Measurements from ENCODE around the gene ANKRD44. TPM values are rescaled to one million over a fixed set of nuclear protein-coding genes. Genes with fewer than 3 reads are reported as not detected.
"Not testable (repeated sequence)": the region's sequence is repeated elsewhere in the genome, so short reads cannot be mapped to it uniquely, and the experiment has no call there.

The ANKRD44 gene
- total RNA-seq: 170 TPM

DNA sequence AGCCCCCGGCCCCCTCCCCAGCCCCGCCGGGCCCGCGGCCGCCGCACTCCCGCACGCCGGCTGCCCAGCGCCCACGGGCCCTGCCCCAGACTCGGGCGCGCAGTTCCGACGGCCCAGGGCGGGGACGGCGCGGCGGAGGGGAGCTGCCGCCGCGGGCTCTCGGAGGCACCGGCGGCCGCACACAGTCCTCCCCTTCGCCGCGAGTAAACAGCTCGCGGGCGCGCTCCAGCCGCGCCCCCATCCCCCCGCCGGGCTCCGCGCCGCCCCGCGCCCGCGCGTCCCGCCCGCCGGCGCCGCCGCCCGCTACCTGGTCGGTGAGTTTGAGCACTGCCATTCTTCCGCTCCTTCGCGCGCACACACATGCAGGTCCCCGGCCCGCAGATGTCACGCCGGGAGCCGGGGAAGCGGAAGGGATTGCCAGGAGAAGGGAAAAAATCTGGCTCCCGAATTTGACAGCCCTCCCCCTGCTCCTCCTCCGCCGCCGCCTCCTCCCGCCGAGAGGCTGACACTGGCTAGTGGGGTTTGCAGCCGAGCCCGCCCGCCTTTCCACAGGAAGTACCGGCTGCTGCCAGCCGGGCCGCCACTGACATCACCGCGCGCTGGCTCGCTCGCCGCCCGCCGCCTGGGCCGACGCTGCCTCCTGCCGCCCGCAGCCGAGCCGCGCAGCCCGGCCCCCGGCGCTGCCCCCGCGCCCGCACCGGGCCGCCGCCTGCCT is at the start of gene ANKRD44:
ANKRD44 (minus strand) TSS at position 510 of the 715 bp plus-strand sequence; CDS start at position 334, 176 bp downstream.
- peak; percentile 87 for DNase-seq

DNA sequence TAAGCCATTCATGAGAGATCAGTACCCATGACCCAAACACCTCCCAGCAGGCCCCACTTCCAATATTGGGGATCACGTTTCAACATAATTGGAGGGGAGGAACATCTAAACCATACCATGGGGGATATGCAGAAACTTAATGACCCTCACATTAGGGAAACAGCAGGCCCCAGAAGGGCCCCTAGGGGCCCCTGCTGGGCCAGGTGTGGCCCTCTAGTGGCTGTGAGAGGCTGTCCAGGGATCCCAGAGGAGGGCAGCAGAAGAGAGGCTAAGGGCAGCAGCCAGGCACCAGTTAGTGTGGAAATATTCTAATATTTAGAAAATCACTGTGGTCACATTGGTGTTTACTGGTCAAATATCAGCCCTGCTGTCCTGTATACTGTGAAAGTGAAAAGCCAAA is 49.3 kb upstream of the ANKRD44 start:
- no peak for DNase-seq

DNA sequence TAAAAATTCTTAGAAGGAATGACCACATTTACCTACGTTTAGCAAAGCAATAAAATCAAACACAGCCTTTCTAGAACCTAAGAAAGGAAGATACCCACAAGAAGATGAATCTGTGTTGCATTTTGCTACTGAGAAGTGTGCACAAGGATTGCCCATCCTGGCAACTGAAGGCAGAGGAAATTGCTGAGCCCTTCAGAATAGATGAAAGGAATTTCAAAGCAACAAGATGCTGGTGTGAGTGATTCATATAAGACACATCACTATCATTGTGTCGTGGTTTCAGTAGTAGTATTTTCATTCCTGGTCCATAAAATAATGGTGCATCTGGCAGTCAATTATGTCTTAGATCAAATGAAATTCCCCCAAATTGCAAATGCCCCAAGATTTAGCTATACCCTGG is 48.4 kb upstream of the ANKRD44 start:
- no peak for DNase-seq

DNA sequence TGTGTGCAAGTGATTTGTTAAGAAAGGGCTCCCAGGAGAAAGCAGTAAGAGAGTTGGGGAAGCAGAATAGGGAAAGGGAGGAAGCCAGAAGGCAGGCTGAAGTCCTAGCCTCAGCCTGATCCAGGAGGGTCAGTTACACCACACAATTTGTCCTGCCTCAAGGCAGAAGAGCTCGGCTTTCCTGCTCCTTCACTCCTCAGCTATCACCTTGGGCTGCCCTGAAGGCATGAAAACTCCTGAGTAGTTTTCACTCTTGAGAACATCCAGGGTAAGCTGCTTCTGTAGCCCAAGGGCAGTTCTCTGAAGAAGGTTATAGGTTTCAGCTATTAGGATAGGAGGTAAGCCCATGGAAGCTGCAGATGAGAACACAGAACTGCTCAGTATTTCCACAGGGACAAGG is 47.4 kb upstream of the ANKRD44 start:
- no peak for DNase-seq

DNA sequence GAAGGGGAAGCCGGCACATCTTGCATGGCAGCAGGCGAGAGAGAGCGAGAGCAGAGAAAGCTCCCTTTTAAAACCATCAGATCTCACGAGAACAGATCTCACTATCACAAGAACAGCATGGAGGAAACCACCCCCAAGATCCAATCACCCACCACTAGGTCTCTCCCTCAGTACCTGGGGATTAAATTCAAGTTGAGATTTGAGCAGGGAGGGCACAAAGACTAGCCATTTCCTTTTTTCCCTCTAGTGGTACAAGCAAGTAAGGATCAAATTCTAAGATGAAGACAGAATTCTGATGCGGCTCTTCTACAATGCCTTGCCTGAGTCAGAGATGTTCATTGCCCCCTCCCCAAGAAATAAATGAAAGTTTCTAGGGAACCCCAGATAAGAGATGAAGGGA is 45.6 kb upstream of the ANKRD44 start:
- no peak for DNase-seq

DNA sequence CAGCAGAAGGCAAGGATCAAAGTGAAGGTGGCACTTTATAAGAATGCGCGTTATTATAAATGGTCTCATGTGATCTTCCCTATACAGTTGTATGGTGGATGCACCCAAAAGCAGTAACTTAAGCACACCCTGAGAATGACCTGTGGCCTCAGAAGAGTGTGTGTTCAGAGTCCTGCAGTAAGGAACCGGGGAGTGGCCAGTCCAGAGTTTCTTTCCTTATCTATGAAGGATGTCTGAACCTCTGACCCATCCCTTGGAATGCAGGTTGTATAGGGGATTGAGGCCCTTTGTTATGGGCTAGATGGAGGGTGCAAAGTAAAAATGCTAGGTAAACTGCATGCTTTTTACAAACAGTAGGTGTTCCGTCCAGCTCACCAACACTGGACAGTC is 43.6 kb upstream of the ANKRD44 start:
- DNase-seq: no peak

DNA sequence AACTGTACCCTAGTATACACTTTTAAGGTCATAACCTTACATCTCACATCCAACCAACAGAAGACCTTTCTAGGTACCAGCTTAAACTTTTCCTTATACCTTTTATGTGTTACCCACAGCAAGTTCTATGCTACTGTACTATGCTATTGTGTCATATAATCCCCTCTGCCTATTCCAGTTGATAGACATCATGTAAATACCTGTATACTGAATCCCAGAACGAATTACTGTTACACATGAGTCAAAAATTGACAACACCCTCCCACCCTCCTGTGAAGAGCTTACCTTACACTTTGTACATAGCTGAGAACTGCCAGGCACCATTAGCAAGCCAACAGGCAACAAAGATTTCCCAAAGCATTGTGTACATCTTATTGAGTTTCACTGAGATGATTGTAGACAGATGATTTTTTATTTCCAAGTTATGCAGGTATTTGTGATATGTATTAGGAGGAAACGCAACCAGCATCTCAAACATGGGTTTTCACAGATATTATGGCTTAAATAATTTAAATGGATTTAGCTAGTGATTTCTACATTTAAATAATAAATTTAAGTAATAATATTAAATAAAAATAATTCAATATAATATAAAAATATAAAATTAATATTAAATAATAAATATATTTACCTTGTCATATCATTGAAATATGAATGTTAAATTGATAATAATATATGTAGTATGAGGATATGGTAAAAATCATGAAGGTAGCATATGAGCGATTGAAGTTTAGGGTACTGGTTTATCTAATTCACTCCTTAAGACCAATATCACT is 43.0 kb upstream of the ANKRD44 start:
- no peak for DNase-seq

DNA sequence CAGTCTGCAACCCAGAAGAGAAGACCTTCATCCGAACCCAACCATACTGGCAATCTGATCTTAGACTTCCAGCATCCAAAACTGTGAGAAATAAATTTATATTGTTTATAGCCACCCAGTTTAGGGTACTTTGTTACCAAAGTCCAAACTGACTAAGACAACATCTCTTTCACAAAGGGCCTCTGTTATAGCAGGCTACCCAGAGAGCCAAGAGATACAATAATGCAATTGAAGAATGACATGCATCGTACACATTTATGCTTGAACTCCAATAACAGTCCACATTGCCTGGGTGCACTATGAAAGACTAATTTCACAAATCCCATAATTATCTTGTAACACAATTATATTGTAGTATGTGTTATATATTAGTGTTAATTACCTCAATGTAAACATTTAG is 39.1 kb upstream of the ANKRD44 start:
- no peak for DNase-seq

DNA sequence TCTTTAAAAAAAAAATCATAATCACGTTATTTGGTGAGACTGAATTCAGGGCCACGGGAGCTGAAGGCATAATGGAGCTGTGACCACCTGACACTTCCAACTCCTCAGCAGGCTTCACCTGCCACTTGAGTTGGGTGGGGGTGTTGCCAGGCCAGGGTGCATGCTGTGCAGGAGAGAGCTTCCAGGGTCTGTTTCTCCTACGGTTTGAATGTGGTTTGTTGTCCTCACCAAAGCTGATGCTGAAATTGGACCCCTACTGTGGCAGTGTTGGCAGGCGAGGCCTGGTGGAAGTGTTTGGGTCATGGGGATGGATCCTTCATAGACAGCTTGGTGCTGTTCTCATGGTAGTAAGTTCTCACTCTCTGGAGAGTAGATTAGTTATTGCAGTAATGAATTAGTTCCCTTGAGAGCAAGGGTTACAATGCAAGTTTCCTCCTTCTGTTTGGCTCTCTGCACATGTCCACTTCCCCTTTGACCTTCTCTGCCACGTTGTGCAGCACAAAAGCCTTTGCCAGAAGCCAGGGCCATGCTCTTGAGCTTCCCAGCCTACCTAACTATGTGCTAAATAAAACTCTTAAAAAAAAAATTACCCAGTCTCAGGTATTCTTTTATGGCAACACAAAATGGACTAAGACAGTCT is 38.3 kb upstream of the ANKRD44 start:
- no peak for DNase-seq

DNA sequence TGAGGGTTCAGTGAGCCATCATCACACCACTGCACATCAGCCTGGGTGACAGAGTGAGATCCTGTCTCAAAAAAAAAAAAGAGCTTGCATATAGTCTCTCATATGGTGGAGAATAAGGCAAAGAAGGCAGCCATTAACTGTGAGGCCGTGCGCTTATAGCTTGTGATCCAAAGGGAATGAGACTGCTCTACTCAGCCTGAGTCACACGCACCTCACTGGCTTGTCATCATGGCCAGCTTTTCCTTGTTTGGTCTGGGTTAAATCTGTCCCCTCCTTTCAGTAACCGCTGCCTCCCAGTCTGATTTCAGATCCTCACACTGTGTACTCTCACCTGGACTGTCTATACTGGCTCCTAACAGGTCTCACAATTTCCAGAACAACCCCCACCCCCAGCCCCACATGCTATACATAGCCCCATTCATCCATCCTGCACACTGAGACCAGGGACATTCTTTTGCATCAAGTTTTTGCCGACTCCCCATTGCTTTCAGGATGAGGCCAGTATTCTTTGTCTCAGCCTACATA is 35.3 kb upstream of the ANKRD44 start:
- DNase-seq: no peak

DNA sequence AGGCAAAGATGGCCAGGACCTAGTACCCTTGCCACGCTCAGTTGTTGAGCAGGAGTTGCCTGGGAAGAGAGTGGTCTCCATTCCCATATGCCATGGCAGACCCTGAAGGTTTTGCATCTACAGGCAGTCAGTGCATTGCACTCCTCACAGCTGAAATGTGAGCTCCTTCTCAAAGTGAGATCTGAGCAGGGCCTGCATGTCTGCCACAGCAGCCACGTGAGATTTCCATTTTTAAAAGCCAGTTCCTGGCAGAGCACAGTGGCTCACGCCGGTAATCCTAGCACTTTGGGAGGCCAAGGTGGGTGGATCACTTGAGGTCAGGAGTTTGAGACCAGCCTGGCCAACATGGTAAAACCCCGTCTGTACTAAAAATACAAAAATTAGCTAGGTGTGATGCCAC is 33.4 kb upstream of the ANKRD44 start:
- not testable (repeated sequence) for DNase-seq

DNA sequence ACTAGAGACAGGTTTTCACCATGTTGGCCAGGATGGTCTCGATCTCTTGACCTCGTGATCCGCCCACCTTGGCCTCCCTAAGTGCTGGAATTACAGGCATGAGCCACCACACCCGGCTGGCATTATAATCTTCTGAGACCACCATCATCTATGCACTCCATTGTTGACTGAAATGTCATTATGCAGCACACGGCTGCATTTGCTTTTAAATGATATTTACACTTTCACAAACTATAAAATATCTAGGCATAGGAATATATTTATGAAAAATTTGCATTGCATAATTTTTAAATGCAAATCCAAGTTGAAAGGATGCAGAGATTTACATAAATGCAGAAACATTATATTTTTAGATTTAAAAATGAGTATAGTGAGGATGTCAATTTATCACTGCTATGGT is 30.0 kb upstream of the ANKRD44 start:
- no peak for DNase-seq

DNA sequence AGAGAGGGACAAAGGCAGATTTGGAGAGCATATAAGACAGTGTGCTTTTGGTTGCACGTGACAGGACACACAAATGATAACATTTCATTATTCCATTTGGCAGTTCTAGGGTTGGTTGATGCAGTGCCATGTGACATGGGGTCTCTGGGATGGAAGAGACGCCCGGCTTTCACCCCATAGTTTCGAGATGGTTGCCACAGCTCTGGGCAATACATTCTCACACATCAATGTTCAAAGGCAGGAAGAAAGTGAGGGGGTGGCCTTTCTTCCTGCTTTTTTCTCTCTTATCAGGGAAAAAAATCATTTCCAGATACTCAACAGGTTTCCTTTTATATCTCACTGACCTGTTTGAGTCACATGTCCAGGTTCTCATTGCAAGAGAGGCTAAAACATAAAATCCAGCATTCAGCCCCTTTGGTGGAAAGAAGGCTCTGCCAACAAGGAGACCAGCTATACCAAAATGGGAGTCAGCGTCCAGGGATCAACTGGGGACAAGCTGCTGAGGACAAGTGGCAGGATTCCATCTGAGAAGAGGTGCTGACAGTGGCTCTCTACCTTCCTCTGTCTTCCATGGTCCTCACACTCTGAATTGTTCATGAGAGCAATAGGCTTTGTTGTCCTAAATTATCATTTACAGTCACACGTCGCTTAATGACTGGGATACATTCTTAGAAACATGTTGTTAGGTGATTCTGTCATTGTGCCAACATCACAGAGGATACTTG is 29.1 kb upstream of the ANKRD44 start:
- DNase-seq: no peak

DNA sequence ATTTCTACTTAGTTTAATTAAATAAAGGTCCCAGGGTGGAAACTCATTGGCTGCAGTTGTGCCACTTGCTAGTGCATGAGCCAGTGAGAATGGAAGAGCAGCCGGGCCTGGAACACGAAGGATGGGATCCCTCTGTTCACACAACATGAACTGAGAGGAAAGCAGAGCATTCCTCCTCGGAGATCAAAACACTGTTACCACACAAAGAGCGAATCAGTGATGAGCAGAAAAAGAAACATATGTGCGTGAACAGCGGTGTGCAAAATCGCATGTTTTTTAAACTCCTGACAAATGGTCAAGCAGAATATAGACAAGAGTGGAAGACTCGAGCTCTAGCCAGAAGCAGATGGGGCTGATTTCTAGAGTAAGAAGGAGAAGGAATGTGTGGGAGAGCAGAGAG is 28.4 kb upstream of the ANKRD44 start:
- DNase-seq: no peak

DNA sequence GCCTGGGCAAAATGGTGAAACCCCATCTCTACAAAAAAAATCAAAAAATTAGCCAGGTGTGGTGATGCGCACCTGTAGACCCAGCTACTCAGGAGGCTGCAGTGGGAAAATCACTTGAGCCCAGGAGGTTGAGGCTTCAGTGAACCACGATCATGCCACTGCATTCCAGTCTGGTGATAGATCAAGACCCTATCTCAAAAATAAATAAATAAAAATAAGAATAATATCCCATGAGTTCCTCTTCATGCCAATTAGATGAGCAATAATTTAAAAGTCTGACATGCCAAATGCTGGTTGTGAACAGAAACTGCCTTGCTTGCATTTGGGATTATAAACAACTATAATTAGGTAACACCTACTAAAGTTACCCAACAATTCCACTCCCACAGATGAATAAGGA is 22.1 kb upstream of the ANKRD44 start:
- no peak for DNase-seq

DNA sequence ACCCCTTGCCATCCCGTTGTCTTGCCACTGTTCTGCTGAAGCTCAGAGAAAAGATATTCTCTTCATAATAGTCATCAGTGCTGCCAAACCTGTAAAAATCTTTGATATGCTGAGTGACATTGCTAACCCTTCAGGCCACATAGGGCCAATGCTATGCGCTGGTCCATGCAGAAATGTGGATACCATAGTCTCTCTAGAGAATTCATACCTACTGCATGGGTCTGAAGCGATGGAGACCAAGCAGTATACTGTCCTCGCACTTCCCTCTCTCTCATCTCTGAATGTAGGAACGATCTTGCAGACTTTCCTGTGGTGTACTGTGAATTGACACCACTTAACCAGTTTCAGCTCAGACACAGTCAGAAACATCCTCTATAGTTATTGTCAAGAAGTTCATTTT is 17.9 kb upstream of the ANKRD44 start:
- no peak for DNase-seq

DNA sequence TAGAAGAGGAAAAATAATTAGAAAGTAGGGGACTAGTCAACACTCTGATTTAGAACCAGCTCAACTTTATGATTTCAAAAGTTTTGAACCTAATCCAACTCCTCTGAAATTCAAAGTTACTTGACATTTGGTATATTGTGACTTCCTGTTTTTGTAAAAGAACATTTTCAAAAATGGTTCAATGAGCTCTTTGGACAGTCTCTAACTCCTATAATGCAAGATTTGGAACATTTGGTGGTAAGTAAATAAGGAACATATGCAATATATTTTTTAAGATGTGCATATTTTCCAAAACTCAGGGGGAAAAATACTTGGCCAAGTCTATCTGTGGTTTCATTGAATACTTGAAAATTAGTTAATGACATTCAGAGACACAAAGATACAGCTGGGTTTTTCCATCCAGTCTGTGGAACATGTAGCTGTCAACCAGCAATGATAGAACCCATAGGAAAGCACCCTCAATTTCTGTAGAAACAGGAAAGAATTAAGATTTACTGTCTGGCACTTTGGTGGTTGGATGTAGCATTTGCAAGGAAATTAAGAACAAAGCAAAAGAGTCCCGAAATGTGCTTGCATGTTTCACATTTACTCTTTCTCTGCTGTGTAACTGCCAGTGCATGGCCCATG is 17.0 kb upstream of the ANKRD44 start:
- no peak for DNase-seq

DNA sequence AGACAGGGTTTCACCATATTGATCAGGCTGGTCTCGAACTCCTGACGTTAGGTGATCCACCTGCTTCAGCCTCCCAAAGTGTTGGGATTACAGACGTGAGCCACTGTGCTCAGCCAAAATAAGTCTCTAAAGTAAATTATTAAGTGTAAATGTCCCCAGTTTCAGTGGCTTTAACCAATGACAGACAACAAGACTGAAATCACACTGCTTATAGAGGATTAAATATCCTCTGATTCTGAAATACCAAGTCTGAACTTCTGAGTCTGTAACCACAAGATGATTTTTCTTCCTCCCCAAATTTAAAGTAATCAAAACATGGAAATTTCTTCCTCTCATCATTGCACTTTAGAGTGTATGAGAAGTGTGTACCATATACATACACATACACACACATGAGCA is 16.5 kb upstream of the ANKRD44 start:
- no peak for DNase-seq

DNA sequence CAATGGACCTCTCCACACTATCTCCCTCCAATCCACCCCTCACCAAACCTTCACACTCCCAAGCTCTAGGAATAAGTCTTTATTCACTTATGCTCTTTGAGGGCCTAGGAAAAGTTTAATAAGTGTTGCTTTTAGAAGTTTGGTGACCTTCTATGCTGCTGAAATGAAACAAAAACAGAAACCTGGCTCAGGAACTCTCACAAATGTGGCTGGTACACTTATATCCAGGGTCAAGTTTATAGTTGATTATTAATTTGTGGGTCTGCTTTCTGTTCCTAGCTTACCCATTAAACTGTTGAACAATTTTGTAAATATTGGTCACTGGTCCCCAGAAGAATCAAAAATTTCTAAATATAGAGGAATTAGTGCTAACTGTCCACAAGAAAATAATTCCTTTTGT is 14.2 kb upstream of the ANKRD44 start:
- DNase-seq: no peak

DNA sequence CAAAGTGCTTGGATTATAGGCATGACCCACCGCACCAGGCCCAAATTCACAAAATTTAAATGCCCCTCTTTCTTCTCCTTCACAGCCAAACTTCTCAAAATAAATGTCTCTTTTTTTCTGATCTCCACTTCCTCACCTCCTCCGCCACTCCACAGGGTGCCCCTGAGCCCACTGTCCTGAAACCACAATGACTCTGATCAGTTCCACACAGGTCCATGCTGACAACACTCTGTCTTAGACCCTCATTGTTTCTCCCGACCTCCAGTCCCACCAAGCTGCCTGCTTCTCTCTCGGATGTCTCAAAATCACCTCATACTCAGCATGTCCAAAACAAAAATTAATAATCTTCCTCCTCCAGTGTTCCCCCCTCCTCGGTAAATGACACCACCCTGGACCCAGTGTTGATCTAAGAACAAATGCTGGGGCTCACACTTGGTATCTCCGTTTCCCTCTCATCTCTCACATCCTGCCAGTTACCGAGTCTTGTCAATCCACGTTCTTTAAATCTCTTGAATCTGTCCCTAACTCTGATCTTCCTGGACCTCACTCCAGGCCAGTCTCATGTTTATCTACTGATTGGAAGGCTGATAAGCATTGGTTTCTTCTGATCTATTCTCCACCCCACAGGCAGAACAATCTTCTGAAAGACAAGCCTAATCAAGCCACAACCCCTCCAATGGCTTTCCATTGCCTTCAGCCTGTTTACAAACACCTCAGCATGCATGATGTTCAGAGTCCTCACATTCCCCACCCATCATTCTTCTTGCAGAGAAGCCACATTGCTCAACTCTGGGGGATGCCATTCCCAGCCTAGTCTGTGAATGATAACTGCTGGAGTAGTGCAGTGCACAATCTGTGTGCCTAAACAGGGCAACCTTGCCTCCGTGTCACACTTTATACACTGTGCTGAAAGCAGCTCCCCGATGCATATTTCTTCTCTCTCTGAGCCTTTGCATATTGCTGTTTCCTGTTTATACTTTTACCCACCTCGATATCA is 12.4 kb upstream of the ANKRD44 start:
- no peak for DNase-seq

DNA sequence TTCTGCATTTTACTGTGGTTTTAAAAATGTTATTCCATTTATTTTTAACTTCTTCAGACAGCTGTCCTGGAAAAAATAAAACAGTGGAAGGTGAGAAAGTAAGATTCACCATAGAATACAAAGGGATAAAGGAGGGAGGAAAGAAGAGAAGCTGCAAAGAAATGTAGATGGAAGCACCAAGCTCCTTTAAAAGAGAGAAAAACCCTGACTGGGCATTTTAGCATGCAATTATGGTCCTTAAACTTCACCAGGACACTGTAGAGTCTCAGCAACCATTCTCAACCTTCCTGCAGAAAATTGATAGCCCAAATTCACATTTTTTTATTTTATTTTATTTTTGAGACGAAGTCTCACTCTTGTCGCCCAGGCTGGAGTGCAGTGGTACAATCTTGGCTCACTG is 11.6 kb upstream of the ANKRD44 start:
- no peak for DNase-seq

Measured in occipital lobe (tissue), 2 donors.